IMR-90 (cell line): ENCODE results near the gene CARMIL1. TPM values are rescaled to one million over a fixed set of nuclear protein-coding genes. Genes with fewer than 3 reads are reported as not detected.

Experiments used
- ATAC-seq: fragments of 200-7000 bp; cut with Tn5 transposase; 2 replicates; pipeline ENCODE4 v1.9.1; 2020; ENCODE audit warnings: low read depth, mild to moderate bottlenecking, moderate library complexity
- BruUV-seq: library from RNA; stranded (reverse); fragments of 400-500 nt; replicated peaks from 2 replicates; lab custom pipeline; 2021; lab: Mats Ljungman, UMichigan
- CTCF ChIA-PET: fragments of 300-600 bp; formaldehyde crosslinking; extraction: SDS; loops from one replicate; lab custom pipeline; 2021; ENCODE audit warnings: antibody characterized with exemption; lab: Yijun Ruan, JAX
- POLR2A ChIA-PET: fragments of 300-600 bp; sonication (Branson Sonifier 250); formaldehyde crosslinking; loops from one replicate; lab custom pipeline; 2022; ENCODE audit warnings: antibody characterized with exemption; ENCODE audit not compliant: unreplicated experiment; lab: Charles Lee
- DNase-seq: peaks from one replicate; pipeline ENCODE4 v3.0.0; 2013
- H2AFZ ChIP-seq: replicated peaks from 2 replicates; pipeline ENCODE3; 2013; ENCODE audit warnings: low read length, mild to moderate bottlenecking; ENCODE audit not compliant: poor library complexity
- H2AK5ac ChIP-seq: 2 replicates; pipeline ENCODE4 v1.6.1; 2013; ENCODE audit warnings: low read depth, low read length, inconsistent platforms
- H2AK9ac ChIP-seq: replicated peaks from 2 replicates; pipeline ENCODE3; 2013; ENCODE audit warnings: mild to moderate bottlenecking, low read depth, low read length, moderate library complexity; ENCODE audit not compliant: poor library complexity
- H2BK120ac ChIP-seq: 2 replicates; pipeline ENCODE4 v1.6.1; 2013; ENCODE audit warnings: low read depth, low read length, inconsistent platforms
- H2BK15ac ChIP-seq: 3 replicates; pipeline ENCODE4 v1.6.1; 2013; ENCODE audit warnings: low read depth, low read length, inconsistent platforms
- H2BK20ac ChIP-seq: 2 replicates; pipeline ENCODE4 v1.6.1; 2013; ENCODE audit warnings: low read depth, mild to moderate bottlenecking, inconsistent platforms, low read length, moderate library complexity
- H2BK5ac ChIP-seq: 2 replicates; pipeline ENCODE4 v1.6.1; 2013; ENCODE audit warnings: mild to moderate bottlenecking, low read depth, low read length, inconsistent platforms; ENCODE audit not compliant: poor library complexity, severe bottlenecking
- H3K14ac ChIP-seq: replicated peaks from 2 replicates; pipeline ENCODE4 v1.6.1; 2013; ENCODE audit warnings: low read depth, low read length, inconsistent platforms
- H3K18ac ChIP-seq: 2 replicates; pipeline ENCODE4 v1.6.1; 2013; ENCODE audit warnings: low read depth, low read length, control low read depth
- H3K23ac ChIP-seq: 2 replicates; pipeline ENCODE4 v1.6.1; 2013; ENCODE audit warnings: low read depth, low read length, inconsistent platforms
- H3K27ac ChIP-seq: 2 replicates; pipeline ENCODE4 v1.5.1; 2013; ENCODE audit warnings: mild to moderate bottlenecking, control low read depth, low read length; ENCODE audit not compliant: insufficient read depth
- H3K27me3 ChIP-seq: 2 replicates; pipeline ENCODE4 v1.6.1; 2013; ENCODE audit warnings: low read length; ENCODE audit not compliant: control insufficient read depth, insufficient read depth
- H3K36me3 ChIP-seq: 2 replicates; pipeline ENCODE4 v1.6.1; 2013; ENCODE audit warnings: low read length, mixed read lengths; ENCODE audit not compliant: control insufficient read depth, insufficient read depth
- H3K4ac ChIP-seq: 2 replicates; pipeline ENCODE4 v1.6.1; 2013; ENCODE audit warnings: low read depth, low read length, inconsistent platforms
- H3K4me1 ChIP-seq: 2 replicates; pipeline ENCODE4 v1.6.1; 2013; ENCODE audit warnings: low read length, mixed read lengths; ENCODE audit not compliant: control insufficient read depth, insufficient read depth
- H3K4me2 ChIP-seq: 2 replicates; pipeline ENCODE4 v1.6.1; 2013; ENCODE audit warnings: low read depth, mild to moderate bottlenecking, control low read depth, low read length, moderate library complexity
- H3K4me3 ChIP-seq: 2 replicates; pipeline ENCODE4 v1.5.1; 2013; ENCODE audit warnings: low read depth, mild to moderate bottlenecking, control low read depth, low read length, moderate library complexity; ENCODE audit not compliant: insufficient read depth
- H3K56ac ChIP-seq: 2 replicates; pipeline ENCODE4 v1.6.1; 2013; ENCODE audit warnings: low read length, inconsistent platforms; ENCODE audit not compliant: insufficient read depth; ENCODE audit errors: extremely low read depth
- H3K79me1 ChIP-seq, 2 experiments: 2 replicates each; pipeline ENCODE4 v1.6.1; 2013; ENCODE audit warnings: low read length in 2 of 2, inconsistent platforms in 1 of 2, low read depth in 1 of 2
- H3K9ac ChIP-seq: 2 replicates; pipeline ENCODE4 v1.6.1; 2013; ENCODE audit warnings: low read depth, low read length, control low read depth
- H3K9me1 ChIP-seq: 2 replicates; pipeline ENCODE4 v1.6.1; 2013; ENCODE audit warnings: low read length, inconsistent platforms; ENCODE audit not compliant: insufficient read depth
- H3K9me3 ChIP-seq: 2 replicates; pipeline ENCODE4 v1.6.1; 2013; ENCODE audit warnings: low read length; ENCODE audit not compliant: control insufficient read depth, insufficient read depth
- H4K20me1 ChIP-seq: 2 replicates; pipeline ENCODE4 v1.6.1; 2013; ENCODE audit warnings: low read length, inconsistent platforms; ENCODE audit not compliant: insufficient read depth
- H4K5ac ChIP-seq: 2 replicates; pipeline ENCODE4 v1.6.1; 2013; ENCODE audit warnings: mild to moderate bottlenecking, low read depth, low read length, control low read depth
- H4K8ac ChIP-seq, 2 experiments: 2 replicates each; pipeline ENCODE4 v1.6.1; 2013; ENCODE audit warnings: low read depth in 2 of 2, low read length in 2 of 2, control low read depth in 1 of 2, inconsistent platforms in 1 of 2
- H4K91ac ChIP-seq: 2 replicates; pipeline ENCODE4 v1.6.1; 2013; ENCODE audit warnings: low read depth, low read length, inconsistent platforms; ENCODE audit not compliant: insufficient read depth
- CEBPB ChIP-seq: IDR thresholded peaks from 2 replicates; pipeline ENCODE4 v1.6.1; 2012; ENCODE audit warnings: low read depth, low read length, improper control_type of control experiment
- ELK1 ChIP-seq: fragments of 150-350 bp; IDR thresholded peaks from 2 replicates; pipeline ENCODE4 v1.6.1; 2016; ENCODE audit warnings: low read depth, mild to moderate bottlenecking, low read length, moderate library complexity, borderline replicate concordance
- FOS ChIP-seq: fragments of 150-350 bp; IDR thresholded peaks from 2 replicates; pipeline ENCODE4 v1.6.1; 2016; ENCODE audit warnings: low read depth, low read length
- MAFK ChIP-seq: IDR thresholded peaks from 2 replicates; pipeline ENCODE4 v1.6.1; 2012; ENCODE audit warnings: low read depth, low read length, improper control_type of control experiment
- MXI1 ChIP-seq: IDR thresholded peaks from 2 replicates; pipeline ENCODE4 v1.6.1; 2012; ENCODE audit warnings: low read depth, mild to moderate bottlenecking, low read length, moderate library complexity, borderline replicate concordance
- NFE2L2 ChIP-seq: fragments of 150-350 bp; IDR thresholded peaks from 2 replicates; pipeline ENCODE4 v1.6.1; 2016; ENCODE audit warnings: low read depth, mild to moderate bottlenecking, low read length
- POLR2A ChIP-seq: IDR thresholded peaks from 2 replicates; pipeline ENCODE4 v1.6.1; 2012; ENCODE audit warnings: mild to moderate bottlenecking, low read depth, low read length
- RCOR1 ChIP-seq: IDR thresholded peaks from 2 replicates; pipeline ENCODE4 v1.6.1; 2012; ENCODE audit warnings: mild to moderate bottlenecking, low read length, improper control_type of control experiment; ENCODE audit not compliant: insufficient replicate concordance
- RFX5 ChIP-seq: IDR thresholded peaks from 2 replicates; pipeline ENCODE4 v1.8.0; 2012; ENCODE audit warnings: low read depth, mild to moderate bottlenecking, low read length, moderate library complexity
- USF2 ChIP-seq: fragments of 150-350 bp; IDR thresholded peaks from 2 replicates; pipeline ENCODE4 v1.6.1; 2017; ENCODE audit warnings: mild to moderate bottlenecking, antibody characterized with exemption, low read length, low read depth
- WGBS, 2 experiments: methylation state at CpG; one replicate each; pipeline versions ENCODE4 v1.1.5 to v1.1.7; 2013; ENCODE audit warnings: missing lambda C conversion rate in 2 of 2; ENCODE audit not compliant: insufficient read length in 1 of 2; ENCODE audit errors: extremely low coverage in 2 of 2; 5-methylcytosine and 5-hydroxymethylcytosine counted together
- dilution Hi-C: fragments of 300-500 bp; cut with HindIII; formaldehyde crosslinking; loops from one replicate; pipeline ENCODE4 v1.14.3; 2018; ENCODE audit warnings: low sequenced_read_pairs; ENCODE audit not compliant: unreplicated experiment
- in situ Hi-C: fragments of 300-500 bp; cut with MboI; formaldehyde crosslinking; loops from 3 replicates; pipeline ENCODE4 v1.14.3; 2019; ENCODE audit warnings: low sequenced_read_pairs, inconsistent platforms, mixed read lengths
- intact Hi-C: fragments of 100-400 bp; cut with micrococcal nuclease; formaldehyde crosslinking; loops from 2 replicates; pipeline ENCODE4 v1.10.0; 2022
- polyA plus RNA-seq, 3 experiments: library from polyadenylated mRNA; depleted of rRNA; stranded (reverse); fragments of >200 nt; gene quantifications; 2 replicates each; pipeline ENCODE4 v1.2.3, GENCODE V29; 2012; ENCODE audit warnings: low replicate concordance in 1 of 3
- total RNA-seq: library from RNA; depleted of rRNA; stranded (reverse); fragments of >200 nt; gene quantifications from 2 replicates; pipeline ENCODE4 v1.2.3, GENCODE V29; 2012

CARMIL1 gene
- total and polyA plus RNA-seq, 2 of the 4 experiments (the other 2 are of a cell fraction) = 1.3 to 2.9 TPM

GRCh38 chr6:25384967-25385366, 105.8 kb downstream of the CARMIL1 start:
- Histone ChIP-seq H3K4ac (no peak overlapping the region), H3K4me3 (no peak overlapping the region), H4K8ac (no peak overlapping the region), H2AFZ (no peak overlapping the region), H3K27ac (no peak overlapping the region), H3K9me1 (no peaks in the 10 kb centered on the region), H4K20me1 (no peaks in the 10 kb centered on the region), H3K36me3 (no peaks in the 10 kb centered on the region), H3K9me3 (no peaks in the 10 kb centered on the region), H3K4me2 (no peak overlapping the region), H3K9ac (no peak overlapping the region), H3K27me3 (no peaks in the 10 kb centered on the region), H2AK9ac (no peak overlapping the region), H3K23ac (no peak overlapping the region), H2BK20ac (no peak overlapping the region), H2BK15ac (no peak overlapping the region), H3K18ac (no peak overlapping the region), H4K91ac (no peak overlapping the region), H2BK120ac (no peak overlapping the region), H3K56ac (no peak overlapping the region), H2AK5ac (no peak overlapping the region), H3K4me1 (no peaks in the 10 kb centered on the region), H4K5ac (no peak overlapping the region), H2BK5ac (no peak overlapping the region), H3K79me1 (no peaks in the 10 kb centered on the region), H3K14ac (no peak overlapping the region)
- dilution Hi-C loops = no loop called here
- POLR2A ChIA-PET = no interaction called here
- no peak for TF ChIP-seq USF2
- no peak for TF ChIP-seq NFE2L2
- no peak for TF ChIP-seq MAFK
- TF ChIP-seq RFX5 = no peak
- no peak for TF ChIP-seq MXI1
- TF ChIP-seq FOS = no peak
- TF ChIP-seq CEBPB = no peak
- TF ChIP-seq POLR2A = no peak
- TF ChIP-seq ELK1 = no peak
- no peak for TF ChIP-seq RCOR1
- BruUV-seq = no TSS peak
- CTCF ChIA-PET = no interaction called here
- in situ Hi-C loops = no loop called here
- intact Hi-C loops = no loop called here
- no peak for ATAC-seq
- no CpG with 5 or more reads among the region's 5 CpGs for WGBS, 2 experiments
- peak; percentile 4 for DNase-seq
